ENCODE data around the gene STIM2. TPM values are rescaled to one million over a fixed set of nuclear protein-coding genes. Genes with fewer than 3 reads are reported as not detected.
A peak's percentile ranks its signal among the peaks of the same experiment; 100 is the strongest.

The STIM2 gene
- total RNA-seq, 1 experiment from 2014 or later: 59.0 TPM

DNA sequence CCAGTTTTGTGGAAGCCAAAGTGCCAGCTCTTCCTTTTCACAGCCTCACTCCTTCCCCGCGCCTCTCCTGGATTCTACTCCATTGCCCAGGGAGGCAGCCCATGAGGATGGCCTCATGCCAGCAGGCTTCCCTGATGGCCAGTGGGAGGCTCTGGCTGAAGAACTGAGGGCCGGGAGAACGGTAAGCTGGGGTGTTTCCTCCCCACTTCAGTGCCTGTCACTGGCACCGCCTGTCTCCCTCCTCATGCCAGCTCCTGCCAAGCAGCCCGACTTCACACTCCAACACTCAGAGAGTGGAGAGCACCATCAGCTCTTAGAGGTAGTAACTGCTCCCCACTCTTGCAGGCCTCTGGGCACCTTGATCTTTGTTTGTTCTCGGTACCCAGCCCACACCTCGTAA, 46.9 kb upstream of the STIM2 start:
- no peak for DNase-seq (ENCODE audit: low spot score)
- TF ChIP-seq CTCF (conservative IDR thresholded peaks at IDR 0.05; ENCODE audit: low read depth, low read length) (no peak), EZH2 (IDR thresholded peaks at IDR 0.05; ENCODE audit: borderline replicate concordance, low read depth, low read length, poor library complexity, severe bottlenecking) (no peak)
- BruUV-seq (replicated peaks): no TSS peak
- no peak overlapping the region for H3K27ac ChIP-seq (ENCODE audit: low read depth, low read length, poor library complexity, severe bottlenecking)
- ChIA-PET POLR2A (ENCODE audit: low non-redundant PET) (no interaction called here), CTCF (no interaction called here)
- H3K9me3 ChIP-seq (ENCODE audit: low read depth, low read length, poor library complexity, severe bottlenecking): no peaks in the 10 kb centered on the region
- intact Hi-C loops (cut with micrococcal nuclease; ENCODE audit: unreplicated experiment): no loop called here
- H3K4me1 ChIP-seq (ENCODE audit: insufficient read depth, low read length, poor library complexity, severe bottlenecking): peaks cover 31% of the 10 kb centered on the region
- H3K36me3 ChIP-seq (ENCODE audit: insufficient read depth, low read length, poor library complexity, severe bottlenecking): no peaks in the 10 kb centered on the region
- no peak overlapping the region for H3K4me3 ChIP-seq (ENCODE audit: low read depth, low read length, poor library complexity, severe bottlenecking)
- H3K27me3 ChIP-seq (replicated peaks; ENCODE audit: insufficient read depth, low read depth, low read length, poor library complexity): no peaks in the 10 kb centered on the region

- ChIA-PET CTCF (no interaction called here), POLR2A (ENCODE audit: low non-redundant PET) (no interaction called here)
- no TSS peak for BruUV-seq (replicated peaks)
Observed at GRCh38 chr4:26815199-26815598, 45.4 kb upstream of the STIM2 start.

GRCh38 chr4:26815706-26816105, 44.9 kb upstream of the STIM2 start:
- ChIA-PET POLR2A (ENCODE audit: low non-redundant PET) (no interaction called here), CTCF (no interaction called here)
- DNase-seq (ENCODE audit: low spot score): peak; percentile 72
- TF ChIP-seq EZH2 (IDR thresholded peaks at IDR 0.05; ENCODE audit: borderline replicate concordance, low read depth, low read length, poor library complexity, severe bottlenecking): no peak
- TF ChIP-seq CTCF (conservative IDR thresholded peaks at IDR 0.05; ENCODE audit: low read depth, low read length): no peak
- peaks cover 31% of the 10 kb centered on the region for H3K4me1 ChIP-seq (ENCODE audit: insufficient read depth, low read length, poor library complexity, severe bottlenecking)
- H3K27ac ChIP-seq (ENCODE audit: low read depth, low read length, poor library complexity, severe bottlenecking): peak overlapping the region; percentile 44
- H3K36me3 ChIP-seq (ENCODE audit: insufficient read depth, low read length, poor library complexity, severe bottlenecking): no peaks in the 10 kb centered on the region
- no TSS peak for BruUV-seq (replicated peaks)
- no peaks in the 10 kb centered on the region for H3K27me3 ChIP-seq (replicated peaks; ENCODE audit: insufficient read depth, low read depth, low read length, poor library complexity)
- intact Hi-C loops (cut with micrococcal nuclease; ENCODE audit: unreplicated experiment): no loop called here
- no peak overlapping the region for H3K4me3 ChIP-seq (ENCODE audit: low read depth, low read length, poor library complexity, severe bottlenecking)
- peaks cover 5% of the 10 kb centered on the region for H3K9me3 ChIP-seq (ENCODE audit: low read depth, low read length, poor library complexity, severe bottlenecking)

More at GRCh38 chr4:26815199-26815598, 45.4 kb upstream of the STIM2 start:
- Histone ChIP-seq H3K27me3 (replicated peaks; ENCODE audit: insufficient read depth, low read depth, low read length, poor library complexity) (no peaks in the 10 kb centered on the region), H3K27ac (ENCODE audit: low read depth, low read length, poor library complexity, severe bottlenecking) (peak overlapping the region; percentile 44), H3K36me3 (ENCODE audit: insufficient read depth, low read length, poor library complexity, severe bottlenecking) (no peaks in the 10 kb centered on the region), H3K9me3 (ENCODE audit: low read depth, low read length, poor library complexity, severe bottlenecking) (peaks cover under 1% of the 10 kb centered on the region), H3K4me1 (ENCODE audit: insufficient read depth, low read length, poor library complexity, severe bottlenecking) (peaks cover 31% of the 10 kb centered on the region), H3K4me3 (ENCODE audit: low read depth, low read length, poor library complexity, severe bottlenecking) (no peak overlapping the region)
- no peak for TF ChIP-seq CTCF (conservative IDR thresholded peaks at IDR 0.05; ENCODE audit: low read depth, low read length)
- DNase-seq (ENCODE audit: low spot score): peak; percentile 60
- intact Hi-C loops (cut with micrococcal nuclease; ENCODE audit: unreplicated experiment): no loop called here
